ENCODE measurements around the gene BCL6.

DNA sequence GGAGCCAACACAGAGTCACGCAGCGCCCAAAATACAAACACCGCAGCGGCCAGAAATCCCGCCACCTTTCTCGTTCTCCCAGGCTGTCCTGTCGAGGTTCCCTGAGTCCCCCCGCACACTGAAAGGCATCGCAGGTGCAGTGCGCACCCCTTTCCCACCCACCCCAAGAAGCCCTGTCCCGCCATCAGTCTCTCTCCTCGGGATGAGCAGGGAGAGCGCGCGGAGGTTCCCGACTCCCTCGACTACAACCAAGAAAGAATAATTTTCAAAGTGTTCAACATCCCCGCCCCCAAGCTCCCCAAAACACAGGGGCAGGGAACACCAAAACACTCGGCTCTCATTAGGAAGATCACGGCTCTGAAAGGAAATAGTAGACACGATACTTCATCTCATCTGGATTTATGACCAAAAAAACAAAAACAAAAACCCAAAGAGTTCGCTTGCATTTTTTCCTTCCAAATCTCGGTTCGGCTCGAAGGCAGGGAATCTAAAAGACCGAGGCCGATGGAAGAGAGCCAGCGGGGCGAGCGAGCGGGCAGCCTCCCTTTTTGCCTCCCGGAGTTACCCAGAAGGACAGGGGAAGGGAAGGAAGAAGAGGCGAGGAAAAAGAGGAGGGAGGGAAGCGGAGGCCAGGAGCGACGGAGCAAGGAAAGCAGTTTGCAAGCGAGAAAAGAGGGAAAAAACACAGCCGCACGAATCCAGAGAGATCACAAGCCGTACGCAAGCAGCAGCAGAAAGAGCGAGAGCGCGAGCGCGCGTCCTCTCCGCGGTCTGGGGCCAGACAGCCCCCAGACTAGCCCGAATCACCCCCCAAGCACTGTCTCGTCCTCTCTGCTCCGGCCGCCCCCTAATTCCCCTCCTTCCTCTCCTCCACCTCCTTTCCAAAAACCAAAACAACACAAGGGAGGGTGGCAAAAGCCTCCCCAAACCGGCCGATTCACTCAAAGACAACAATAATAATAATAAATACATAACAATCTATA is 808 bp downstream of the BCL6 start:
- TF ChIP-seq, protein P1, sequence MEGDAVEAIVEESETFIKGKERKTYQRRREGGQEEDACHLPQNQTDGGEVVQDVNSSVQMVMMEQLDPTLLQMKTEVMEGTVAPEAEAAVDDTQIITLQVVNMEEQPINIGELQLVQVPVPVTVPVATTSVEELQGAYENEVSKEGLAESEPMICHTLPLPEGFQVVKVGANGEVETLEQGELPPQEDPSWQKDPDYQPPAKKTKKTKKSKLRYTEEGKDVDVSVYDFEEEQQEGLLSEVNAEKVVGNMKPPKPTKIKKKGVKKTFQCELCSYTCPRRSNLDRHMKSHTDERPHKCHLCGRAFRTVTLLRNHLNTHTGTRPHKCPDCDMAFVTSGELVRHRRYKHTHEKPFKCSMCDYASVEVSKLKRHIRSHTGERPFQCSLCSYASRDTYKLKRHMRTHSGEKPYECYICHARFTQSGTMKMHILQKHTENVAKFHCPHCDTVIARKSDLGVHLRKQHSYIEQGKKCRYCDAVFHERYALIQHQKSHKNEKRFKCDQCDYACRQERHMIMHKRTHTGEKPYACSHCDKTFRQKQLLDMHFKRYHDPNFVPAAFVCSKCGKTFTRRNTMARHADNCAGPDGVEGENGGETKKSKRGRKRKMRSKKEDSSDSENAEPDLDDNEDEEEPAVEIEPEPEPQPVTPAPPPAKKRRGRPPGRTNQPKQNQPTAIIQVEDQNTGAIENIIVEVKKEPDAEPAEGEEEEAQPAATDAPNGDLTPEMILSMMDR (IDR thresholded peaks at IDR 0.05) = no peak
- TF ChIP-seq EZH2 (IDR thresholded peaks at IDR 0.05; ENCODE audit: borderline replicate concordance, insufficient read depth, low read depth, low read length, poor library complexity, severe bottlenecking) = no peak
